GM19099 (cell line): ENCODE measurements around the gene ZNF394.

Source experiments
- POLR2A ChIP-seq: IDR thresholded peaks from 3 replicates; pipeline ENCODE4 v1.6.1; 2011; ENCODE audit warnings: low read depth; ENCODE audit not compliant: insufficient read length; ENCODE audit errors: extremely low read depth

ZNF394 gene

GRCh38 chr7:99499721-99500636, at the start of gene ZNF394:
Gene ZNF394 (minus strand): TSS chr7:99500281. CDS start chr7:99500093, 188 bp downstream.
- TF ChIP-seq POLR2A, result peak; percentile 77

- no peak for TF ChIP-seq POLR2A
These were observed 43.8 kb upstream of the ZNF394 start for GRCh38 chr7:99543916-99544315.

GRCh38 chr7:99543081-99543671, 43.1 kb upstream of the ZNF394 start:
- TF ChIP-seq POLR2A, result no peak

GRCh38 chr7:99541212-99541611, 41.1 kb upstream of the ZNF394 start:
- no peak for TF ChIP-seq POLR2A

- no peak for TF ChIP-seq POLR2A
These were observed 40.5 kb upstream of the ZNF394 start for GRCh38 chr7:99540542-99540941.

- TF ChIP-seq POLR2A, result no peak
These were observed 39.2 kb upstream of the ZNF394 start for GRCh38 chr7:99539213-99539811.

GRCh38 chr7:99535667-99536066, 35.6 kb upstream of the ZNF394 start:
- no peak for TF ChIP-seq POLR2A

GRCh38 chr7:99531354-99531765, 31.3 kb upstream of the ZNF394 start:
- TF ChIP-seq POLR2A, result no peak

GRCh38 chr7:99525713-99526440, 25.8 kb upstream of the ZNF394 start:
- TF ChIP-seq POLR2A, result no peak

- TF ChIP-seq POLR2A, result no peak
These were observed 21.3 kb upstream of the ZNF394 start for GRCh38 chr7:99521399-99521798.

- TF ChIP-seq POLR2A, result no peak
These were observed 14.0 kb upstream of the ZNF394 start for GRCh38 chr7:99514050-99514449.

GRCh38 chr7:99505324-99505662, 5.2 kb upstream of the ZNF394 start:
- TF ChIP-seq POLR2A, result no peak

- peak; percentile 93 for TF ChIP-seq POLR2A
These were observed 4.7 kb upstream of the ZNF394 start, which contains the start of gene ZKSCAN5 for GRCh38 chr7:99504603-99505323. Gene ZKSCAN5 (plus strand): TSS chr7:99504662. CDS start chr7:99506045, 1,383 bp downstream.

- TF ChIP-seq POLR2A, result no peak
These were observed 4.2 kb upstream of the ZNF394 start for GRCh38 chr7:99504281-99504602.

GRCh38 chr7:99500637-99501009, 542 bp upstream of the ZNF394 start:
- no peak for TF ChIP-seq POLR2A
